Measurements from ENCODE around the gene SEC23B.

DNA sequence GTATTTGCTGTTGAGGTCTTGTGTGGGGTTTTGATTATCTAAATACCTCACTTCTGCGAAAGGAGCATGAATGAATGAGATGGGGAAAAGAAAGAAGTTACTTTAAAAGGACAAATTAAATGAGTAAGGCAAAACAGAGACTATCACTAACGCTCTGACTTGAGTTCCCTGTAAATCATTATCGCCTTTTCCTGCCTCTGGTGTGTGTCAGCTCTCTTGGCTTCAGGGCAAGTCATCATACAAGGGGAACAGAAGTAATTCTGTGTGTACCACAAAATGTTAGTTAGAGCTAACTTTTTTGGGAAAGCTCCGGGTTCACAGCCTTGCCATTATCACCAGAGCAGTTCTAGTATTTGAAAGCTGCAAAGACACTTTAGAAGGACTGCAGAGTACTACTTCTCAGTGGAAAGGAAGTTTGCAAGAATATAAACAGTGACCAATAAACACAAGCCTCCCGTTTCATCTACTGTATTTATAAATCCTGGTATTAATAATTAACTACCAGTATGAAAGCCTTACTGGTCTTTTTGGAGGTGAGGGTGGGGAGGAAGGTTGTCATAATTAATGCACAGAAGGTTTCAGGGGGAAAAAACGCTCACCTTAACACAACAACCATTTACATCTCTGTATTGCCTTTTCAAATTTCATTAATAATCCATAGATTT lies 42.1 kb upstream of the SEC23B start:
- no peak for TF ChIP-seq YY1 (IDR thresholded peaks at IDR 0.05; ENCODE audit: extremely low read depth, insufficient replicate concordance, low read depth, low read length)
- TF ChIP-seq, protein P1, sequence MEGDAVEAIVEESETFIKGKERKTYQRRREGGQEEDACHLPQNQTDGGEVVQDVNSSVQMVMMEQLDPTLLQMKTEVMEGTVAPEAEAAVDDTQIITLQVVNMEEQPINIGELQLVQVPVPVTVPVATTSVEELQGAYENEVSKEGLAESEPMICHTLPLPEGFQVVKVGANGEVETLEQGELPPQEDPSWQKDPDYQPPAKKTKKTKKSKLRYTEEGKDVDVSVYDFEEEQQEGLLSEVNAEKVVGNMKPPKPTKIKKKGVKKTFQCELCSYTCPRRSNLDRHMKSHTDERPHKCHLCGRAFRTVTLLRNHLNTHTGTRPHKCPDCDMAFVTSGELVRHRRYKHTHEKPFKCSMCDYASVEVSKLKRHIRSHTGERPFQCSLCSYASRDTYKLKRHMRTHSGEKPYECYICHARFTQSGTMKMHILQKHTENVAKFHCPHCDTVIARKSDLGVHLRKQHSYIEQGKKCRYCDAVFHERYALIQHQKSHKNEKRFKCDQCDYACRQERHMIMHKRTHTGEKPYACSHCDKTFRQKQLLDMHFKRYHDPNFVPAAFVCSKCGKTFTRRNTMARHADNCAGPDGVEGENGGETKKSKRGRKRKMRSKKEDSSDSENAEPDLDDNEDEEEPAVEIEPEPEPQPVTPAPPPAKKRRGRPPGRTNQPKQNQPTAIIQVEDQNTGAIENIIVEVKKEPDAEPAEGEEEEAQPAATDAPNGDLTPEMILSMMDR (IDR thresholded peaks at IDR 0.05 in 2 of 3, conservative IDR thresholded peaks at IDR 0.05 in 1 of 3; ENCODE audit: borderline replicate concordance in 1 of 3, insufficient read depth in 1 of 3, low read depth in 2 of 3, low read length in 2 of 3), result no peak
- TF ChIP-seq RAD21 (IDR thresholded peaks at IDR 0.05; ENCODE audit: low read depth), result no peak
- TF ChIP-seq POLR2AphosphoS5 (IDR thresholded peaks at IDR 0.05; ENCODE audit: low read depth, low read length), result no peak
- no peak for TF ChIP-seq POLR2A (IDR thresholded peaks at IDR 0.05; ENCODE audit: borderline replicate concordance, extremely low read depth, insufficient read depth, insufficient read length)
- TF ChIP-seq EZH2 (IDR thresholded peaks at IDR 0.05), result no peak
- TF ChIP-seq, protein P2, sequence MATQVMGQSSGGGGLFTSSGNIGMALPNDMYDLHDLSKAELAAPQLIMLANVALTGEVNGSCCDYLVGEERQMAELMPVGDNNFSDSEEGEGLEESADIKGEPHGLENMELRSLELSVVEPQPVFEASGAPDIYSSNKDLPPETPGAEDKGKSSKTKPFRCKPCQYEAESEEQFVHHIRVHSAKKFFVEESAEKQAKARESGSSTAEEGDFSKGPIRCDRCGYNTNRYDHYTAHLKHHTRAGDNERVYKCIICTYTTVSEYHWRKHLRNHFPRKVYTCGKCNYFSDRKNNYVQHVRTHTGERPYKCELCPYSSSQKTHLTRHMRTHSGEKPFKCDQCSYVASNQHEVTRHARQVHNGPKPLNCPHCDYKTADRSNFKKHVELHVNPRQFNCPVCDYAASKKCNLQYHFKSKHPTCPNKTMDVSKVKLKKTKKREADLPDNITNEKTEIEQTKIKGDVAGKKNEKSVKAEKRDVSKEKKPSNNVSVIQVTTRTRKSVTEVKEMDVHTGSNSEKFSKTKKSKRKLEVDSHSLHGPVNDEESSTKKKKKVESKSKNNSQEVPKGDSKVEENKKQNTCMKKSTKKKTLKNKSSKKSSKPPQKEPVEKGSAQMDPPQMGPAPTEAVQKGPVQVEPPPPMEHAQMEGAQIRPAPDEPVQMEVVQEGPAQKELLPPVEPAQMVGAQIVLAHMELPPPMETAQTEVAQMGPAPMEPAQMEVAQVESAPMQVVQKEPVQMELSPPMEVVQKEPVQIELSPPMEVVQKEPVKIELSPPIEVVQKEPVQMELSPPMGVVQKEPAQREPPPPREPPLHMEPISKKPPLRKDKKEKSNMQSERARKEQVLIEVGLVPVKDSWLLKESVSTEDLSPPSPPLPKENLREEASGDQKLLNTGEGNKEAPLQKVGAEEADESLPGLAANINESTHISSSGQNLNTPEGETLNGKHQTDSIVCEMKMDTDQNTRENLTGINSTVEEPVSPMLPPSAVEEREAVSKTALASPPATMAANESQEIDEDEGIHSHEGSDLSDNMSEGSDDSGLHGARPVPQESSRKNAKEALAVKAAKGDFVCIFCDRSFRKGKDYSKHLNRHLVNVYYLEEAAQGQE (IDR thresholded peaks at IDR 0.05; ENCODE audit: low read depth), result no peak
- no peak for TF ChIP-seq SIN3A (IDR thresholded peaks at IDR 0.05; ENCODE audit: low read depth)
- TF ChIP-seq ZFX (IDR thresholded peaks at IDR 0.05), result no peak
- TF ChIP-seq, protein P3, sequence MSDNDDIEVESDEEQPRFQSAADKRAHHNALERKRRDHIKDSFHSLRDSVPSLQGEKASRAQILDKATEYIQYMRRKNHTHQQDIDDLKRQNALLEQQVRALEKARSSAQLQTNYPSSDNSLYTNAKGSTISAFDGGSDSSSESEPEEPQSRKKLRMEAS (IDR thresholded peaks at IDR 0.05), result no peak
- no peak for TF ChIP-seq ZNF274 (IDR thresholded peaks at IDR 0.05; ENCODE audit: low read depth, low read length)
- no peak for TF ChIP-seq SP1 (IDR thresholded peaks at IDR 0.05; ENCODE audit: low read depth)
- TF ChIP-seq JUND (IDR thresholded peaks at IDR 0.05), result no peak
- TF ChIP-seq CBX3 (IDR thresholded peaks at IDR 0.05; ENCODE audit: low read depth), result no peak
